ENCODE measurements around the gene RPRD1B.

RPRD1B gene

DNA sequence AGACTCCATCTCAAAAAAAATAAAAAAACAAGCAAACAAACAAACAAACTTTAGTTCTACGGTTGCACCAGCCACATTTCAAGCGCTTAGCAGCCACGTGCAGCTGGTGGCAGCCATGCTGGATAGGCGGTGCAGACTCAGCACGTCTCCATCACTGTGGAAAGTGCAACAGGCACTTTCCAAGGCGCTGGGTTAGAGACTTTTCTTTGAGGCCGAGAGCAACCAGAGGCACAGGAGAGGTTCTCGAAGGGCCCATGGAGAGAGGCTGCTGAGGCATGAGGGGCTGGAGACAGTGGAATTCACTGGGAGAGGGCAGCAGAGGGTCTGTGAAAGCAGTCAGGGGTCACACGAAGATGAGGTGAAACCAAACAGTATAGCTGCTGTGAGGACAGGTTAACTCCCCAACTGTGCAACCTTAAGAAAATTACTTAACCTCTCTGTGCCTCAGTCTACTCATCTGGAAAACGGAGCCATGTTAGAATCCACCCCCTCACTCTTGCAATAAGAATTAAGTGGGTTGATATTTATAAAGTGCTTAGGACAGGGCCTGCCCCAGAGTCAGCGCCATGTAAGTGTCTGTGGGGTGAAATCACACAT, 104.0 kb downstream of the RPRD1B start:
- DNase-seq = no peak

- DNase-seq = no peak
These were observed 104.7 kb downstream of the RPRD1B start for GRCh38 chr20:38138086-38138778.

GRCh38 chr20:38139156-38139912, 105.8 kb downstream of the RPRD1B start:
- DNase-seq = no peak

- no peak for DNase-seq
These were observed 106.6 kb downstream of the RPRD1B start for GRCh38 chr20:38139977-38140753.

GRCh38 chr20:38141204-38141888, 107.8 kb downstream of the RPRD1B start:
- DNase-seq = no peak
